Activated CD4-positive, alpha-beta T cell treated with anti-CD3 and anti-CD28 coated beads for 36 hours (primary cell): ENCODE data around the gene TSPAN9. TPM values are rescaled to one million over a fixed set of nuclear protein-coding genes. Genes with fewer than 3 reads are reported as not detected.
A peak's percentile ranks its signal among the peaks of the same experiment; 100 is the strongest.

Source experiments
- ATAC-seq: fragments of 200-7000 bp; cut with Tn5 transposase; one replicate; pipeline ENCODE4 v1.10.0; 2021; ENCODE audit warnings: mild to moderate bottlenecking, moderate library complexity
- CTCF ChIA-PET: fragments of 350-600 bp; sonication (Branson Sonifier 250); formaldehyde crosslinking; loops from one replicate; lab custom pipeline; 2021; ENCODE audit warnings: antibody characterized with exemption; lab: Charles Lee
- POLR2A ChIA-PET: fragments of 350-600 bp; sonication (Branson Sonifier 250); formaldehyde crosslinking; loops from one replicate; lab custom pipeline; 2021; ENCODE audit warnings: antibody characterized with exemption, inconsistent platforms; lab: Charles Lee
- DNase-seq: peaks from one replicate; pipeline ENCODE4 v3.0.0-alpha.2; 2020
- H3K27ac Mint-ChIP-seq: one replicate; pipeline ENCODE4 v1.8.0; 2021; ENCODE audit warnings: mixed read lengths
- H3K27me3 Mint-ChIP-seq: one replicate; pipeline ENCODE4 v1.8.0; 2021; ENCODE audit warnings: mixed read lengths
- H3K36me3 Mint-ChIP-seq: one replicate; pipeline ENCODE4 v1.8.0; 2021; ENCODE audit warnings: low read depth, mixed read lengths
- H3K4me1 Mint-ChIP-seq: one replicate; pipeline ENCODE4 v1.8.0; 2021; ENCODE audit warnings: mixed read lengths
- H3K4me3 Mint-ChIP-seq: one replicate; pipeline ENCODE4 v1.8.0; 2021; ENCODE audit warnings: mild to moderate bottlenecking, moderate library complexity, mixed read lengths
- H3K9me3 Mint-ChIP-seq: one replicate; pipeline ENCODE4 v1.8.0; 2021; ENCODE audit warnings: low read depth, mixed read lengths
- intact Hi-C, 2 experiments: fragments of 100-400 bp; cut with DNase I in 1 of 2; cut with micrococcal nuclease in 1 of 2; formaldehyde crosslinking; loops; one replicate each; pipeline versions ENCODE4 v1.14.2 to v1.15.1; 2022 to 2024; cut with DNase I, micrococcal nuclease
- total RNA-seq, 2 experiments: library from RNA; stranded (reverse); gene quantifications; one replicate each; pipeline ENCODE4 v1.2.3, GENCODE V29; 2021

Gene TSPAN9
- total RNA-seq, 2 experiments from 2014 or later: 0.82 to 1.3 TPM

DNA sequence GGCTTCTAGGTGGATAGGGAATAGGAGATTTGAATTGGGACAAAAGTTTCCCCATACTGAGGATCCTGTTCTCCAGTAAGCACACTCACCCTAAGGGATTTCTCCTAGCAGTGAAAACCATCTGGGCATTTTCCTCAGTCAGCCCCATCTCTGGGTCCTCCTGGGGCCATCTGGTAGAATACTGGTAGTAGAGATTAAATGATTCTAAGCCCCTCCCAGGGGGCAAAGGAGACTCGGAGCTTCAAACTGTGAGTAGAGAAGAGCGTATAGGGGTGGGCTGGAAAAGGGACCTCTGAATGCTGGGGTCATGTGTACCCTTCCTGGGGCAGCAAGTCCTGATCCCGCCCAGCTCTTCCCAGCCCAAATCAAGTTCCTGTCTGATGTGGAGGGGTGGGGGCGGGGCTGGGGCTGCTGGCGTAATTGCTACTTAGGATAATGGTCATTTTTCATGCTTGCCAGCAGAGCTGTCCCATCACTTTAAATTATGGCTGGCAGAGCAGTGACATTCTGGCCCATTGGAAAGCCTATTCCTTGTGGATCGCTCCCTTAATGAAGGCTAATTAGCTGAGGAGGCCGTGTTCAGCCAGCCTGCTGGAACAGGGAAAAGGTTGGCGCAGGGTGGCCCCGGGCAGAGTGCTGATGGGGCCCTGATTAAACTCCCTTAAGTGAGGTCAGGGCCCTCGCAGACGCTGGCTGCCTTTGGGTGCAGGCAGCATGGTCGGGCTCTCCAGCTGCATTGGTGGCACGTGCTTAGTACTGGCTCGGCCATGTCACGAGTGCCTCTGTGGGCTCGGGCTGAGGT is 127.8 kb downstream of the TSPAN9 start:
- Mint-ChIP-seq H3K27ac (no peak overlapping the region), H3K9me3 (no peaks in the 10 kb centered on the region), H3K4me3 (no peak overlapping the region), H3K27me3 (peaks cover 28% of the 10 kb centered on the region), H3K4me1 (peaks cover 5% of the 10 kb centered on the region), H3K36me3 (no peaks in the 10 kb centered on the region)
- ChIA-PET CTCF (interaction anchor here (0.6 to 2.3 kb wide), 3 partner anchors 95 to 622 kb away, joined by 3 to 6 read pairs (median 3); no protein-coding TSS in a partner anchor), POLR2A (no interaction called here)
- DNase-seq: no peak
- intact Hi-C loops: loop anchor here (5.0 kb wide), 2 partner anchors 72 to 133 kb away; no protein-coding TSS in a partner anchor
- no peak for ATAC-seq

DNA sequence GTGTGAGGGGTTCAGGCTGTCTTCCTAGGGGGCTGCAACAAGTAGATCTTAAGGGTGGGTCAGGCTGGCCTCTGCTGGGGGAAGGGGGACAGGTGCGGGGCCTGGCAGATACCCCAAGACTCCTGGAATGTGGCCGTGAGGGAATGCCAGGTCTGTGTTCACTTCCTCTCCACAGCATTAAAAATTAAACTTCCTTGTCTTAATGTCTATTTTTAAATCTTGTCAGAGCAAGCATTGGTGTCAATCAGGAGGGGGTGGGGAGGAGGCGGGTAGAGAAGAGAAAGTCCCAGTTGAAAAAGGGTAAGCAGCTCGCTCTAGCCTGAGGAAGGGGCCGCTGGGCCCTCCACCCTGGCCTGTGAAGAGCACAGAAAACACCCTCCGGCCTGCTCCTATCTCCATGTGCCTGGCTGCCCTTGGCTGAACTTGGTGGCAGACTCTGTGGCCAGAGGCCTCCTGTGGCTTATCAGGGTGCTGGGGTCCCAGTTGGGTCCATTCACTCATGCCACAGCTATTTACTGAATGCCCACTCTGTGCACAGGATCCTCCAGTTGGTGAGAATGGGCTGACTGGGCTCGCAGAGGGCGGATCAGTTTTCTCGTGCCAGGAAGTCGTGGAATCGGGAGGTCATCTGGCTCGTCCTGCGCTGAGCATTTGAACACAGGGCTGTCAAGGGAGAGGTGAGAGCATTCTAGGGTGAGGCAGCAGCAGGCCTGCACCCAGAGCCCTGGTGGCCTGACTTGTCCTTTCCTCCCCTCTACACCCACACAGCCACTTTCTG is 128.8 kb downstream of the TSPAN9 start:
- peaks cover 4% of the 10 kb centered on the region for H3K4me1 Mint-ChIP-seq
- no peaks in the 10 kb centered on the region for H3K9me3 Mint-ChIP-seq
- CTCF ChIA-PET: interaction anchor here (0.7 to 0.9 kb wide), 2 partner anchors 70 to 76 kb away, joined by 3 to 4 read pairs; no protein-coding TSS in a partner anchor
- H3K4me3 Mint-ChIP-seq: no peak overlapping the region
- H3K27me3 Mint-ChIP-seq: peaks cover 27% of the 10 kb centered on the region
- no peak overlapping the region for H3K27ac Mint-ChIP-seq
- H3K36me3 Mint-ChIP-seq: no peaks in the 10 kb centered on the region
- intact Hi-C loops: no loop called here
- no peak for ATAC-seq
- no peak for DNase-seq
- POLR2A ChIA-PET: no interaction called here

DNA sequence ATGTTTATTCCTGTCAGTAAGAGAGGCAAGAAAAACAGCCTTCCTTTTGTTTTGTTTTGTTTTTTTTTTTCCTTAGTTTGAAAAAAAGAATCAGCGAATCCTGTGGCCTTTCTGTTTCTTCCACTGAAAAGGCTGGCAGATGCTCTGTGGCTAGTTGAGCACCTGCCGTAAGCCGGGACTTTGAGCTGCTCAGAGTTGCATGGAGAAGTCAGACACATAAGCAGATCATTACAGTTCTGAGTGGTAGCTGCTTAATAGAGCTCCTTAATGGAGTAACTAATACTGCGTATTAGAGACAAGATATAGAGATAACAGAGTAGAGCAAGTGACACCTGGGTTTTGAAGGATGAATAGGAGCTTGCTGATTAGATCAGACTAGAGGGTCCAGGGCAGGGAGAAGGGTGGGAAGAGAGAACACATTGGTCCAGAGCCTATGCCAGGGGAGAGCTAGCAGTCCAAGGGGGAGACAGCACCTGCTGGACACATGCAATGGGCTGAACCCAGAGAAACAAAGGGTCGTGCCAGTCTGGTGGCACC is 129.4 kb downstream of the TSPAN9 start:
- ChIA-PET CTCF (interaction anchor here (0.7 to 0.9 kb wide), 4 partner anchors 52 to 77 kb away, joined by 3 to 4 read pairs (median 4); no protein-coding TSS in a partner anchor), POLR2A (no interaction called here)
- intact Hi-C loops: no loop called here
- Mint-ChIP-seq H3K27ac (no peak overlapping the region), H3K4me1 (no peaks in the 10 kb centered on the region), H3K36me3 (no peaks in the 10 kb centered on the region), H3K27me3 (peaks cover 20% of the 10 kb centered on the region), H3K9me3 (no peaks in the 10 kb centered on the region), H3K4me3 (no peak overlapping the region)
- ATAC-seq (no peak), DNase-seq (no peak)

- ChIA-PET CTCF (interaction anchor here (0.7 to 1.6 kb wide), 4 partner anchors 52 to 78 kb away, joined by 3 to 8 read pairs (median 4); no protein-coding TSS in a partner anchor), POLR2A (no interaction called here)
- Mint-ChIP-seq H3K9me3 (no peaks in the 10 kb centered on the region), H3K27ac (no peak overlapping the region), H3K4me1 (no peaks in the 10 kb centered on the region), H3K36me3 (no peaks in the 10 kb centered on the region), H3K4me3 (no peak overlapping the region), H3K27me3 (peaks cover 14% of the 10 kb centered on the region)
- DNase-seq: no peak
- intact Hi-C loops: no loop called here
- ATAC-seq: no peak
Measured at GRCh38 chr12:3207175-3207574, 130.0 kb downstream of the TSPAN9 start.

DNA sequence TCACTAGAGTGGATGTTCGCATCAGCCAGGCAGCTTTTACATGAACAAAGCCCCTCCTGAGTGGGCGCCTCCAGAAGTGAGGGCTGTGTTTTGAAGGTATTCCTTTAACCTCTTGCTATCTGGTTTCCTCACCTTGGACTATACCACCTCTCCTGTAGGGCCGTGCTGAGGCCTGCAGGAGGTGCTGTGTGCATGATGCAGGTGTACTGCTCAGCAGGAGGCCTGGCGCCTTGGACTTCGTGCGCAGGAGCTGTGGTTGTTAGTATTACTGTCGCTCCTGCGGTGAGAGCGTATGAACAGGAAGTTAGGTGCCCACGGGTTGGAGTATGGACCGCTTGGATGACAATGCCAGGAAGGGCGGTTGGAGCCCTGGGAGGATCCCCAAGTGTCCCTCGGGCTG is 130.7 kb downstream of the TSPAN9 start:
- ChIA-PET POLR2A (no interaction called here), CTCF (interaction anchor here (1.1 to 1.6 kb wide), 2 partner anchors 17 to 68 kb away, joined by 3 to 8 read pairs; no protein-coding TSS in a partner anchor)
- ATAC-seq: peak; percentile 57
- H3K4me1 Mint-ChIP-seq: no peaks in the 10 kb centered on the region
- intact Hi-C loops: no loop called here
- no peak overlapping the region for H3K27ac Mint-ChIP-seq
- no peaks in the 10 kb centered on the region for H3K9me3 Mint-ChIP-seq
- H3K36me3 Mint-ChIP-seq: no peaks in the 10 kb centered on the region
- H3K4me3 Mint-ChIP-seq: no peak overlapping the region
- peaks cover 8% of the 10 kb centered on the region for H3K27me3 Mint-ChIP-seq
- peak; percentile 38 for DNase-seq

- ChIA-PET CTCF (interaction anchor here (0.6 to 1.0 kb wide), 3 partner anchors 11 to 140 kb away, joined by 3 read pairs; no protein-coding TSS in a partner anchor), POLR2A (no interaction called here)
- ATAC-seq: no peak
- Mint-ChIP-seq H3K4me1 (no peaks in the 10 kb centered on the region), H3K4me3 (no peak overlapping the region), H3K27ac (no peak overlapping the region), H3K27me3 (no peaks in the 10 kb centered on the region), H3K9me3 (no peaks in the 10 kb centered on the region), H3K36me3 (no peaks in the 10 kb centered on the region)
- intact Hi-C loops: no loop called here
- DNase-seq: no peak
Measured at GRCh38 chr12:3213188-3213587, 136.0 kb downstream of the TSPAN9 start.

- H3K9me3 Mint-ChIP-seq: no peaks in the 10 kb centered on the region
- H3K27ac Mint-ChIP-seq: no peak overlapping the region
- intact Hi-C loops: no loop called here
- no peaks in the 10 kb centered on the region for H3K27me3 Mint-ChIP-seq
- ChIA-PET CTCF (interaction anchor here (0.6 to 1.0 kb wide), 3 partner anchors 11 to 140 kb away, joined by 3 read pairs; no protein-coding TSS in a partner anchor), POLR2A (no interaction called here)
- ATAC-seq: no peak
- DNase-seq: no peak
- no peaks in the 10 kb centered on the region for H3K4me1 Mint-ChIP-seq
- H3K36me3 Mint-ChIP-seq: no peaks in the 10 kb centered on the region
- no peak overlapping the region for H3K4me3 Mint-ChIP-seq
Measured at GRCh38 chr12:3213768-3214167, 136.6 kb downstream of the TSPAN9 start.

DNA sequence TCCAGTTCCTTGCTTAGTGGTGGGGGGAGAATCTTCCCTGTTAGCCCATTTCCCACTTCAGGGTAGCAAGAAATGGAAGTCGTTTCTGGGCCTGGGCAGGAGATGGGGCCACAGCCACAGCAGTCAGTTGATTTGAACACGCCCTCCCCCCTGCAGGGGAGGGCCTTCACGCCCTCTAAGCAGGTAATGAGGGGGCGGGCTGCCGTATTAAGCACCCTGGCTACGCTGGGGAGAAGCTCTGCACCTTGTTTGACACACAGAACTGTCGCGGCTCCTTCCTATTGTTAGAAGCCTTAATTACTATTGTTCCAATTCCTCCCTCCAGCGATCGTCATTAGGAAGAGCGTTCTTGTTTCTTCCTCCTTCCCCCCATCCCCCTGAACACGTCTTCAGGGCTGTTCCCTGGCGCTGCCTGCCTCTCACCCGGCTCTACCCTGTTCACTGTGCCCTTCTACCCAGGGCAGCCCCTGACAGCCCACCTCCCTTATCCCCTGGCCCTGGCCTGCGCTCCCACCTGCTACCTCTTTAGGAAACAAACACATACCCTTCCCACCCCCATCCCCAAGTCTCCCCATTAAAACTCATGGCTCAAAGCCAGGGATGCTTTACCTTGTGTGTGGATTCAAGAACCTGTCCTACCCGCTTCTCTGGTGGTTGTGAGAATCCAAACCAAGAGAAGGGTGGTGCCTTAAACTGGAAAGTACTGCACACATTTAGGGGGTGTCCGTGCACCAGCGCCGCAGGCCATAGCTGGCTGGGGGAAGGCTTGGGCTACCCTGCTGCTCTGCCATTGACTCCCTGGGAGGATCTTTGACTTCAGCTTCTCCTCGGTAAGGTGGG is 137.6 kb downstream of the TSPAN9 start:
- intact Hi-C loops: no loop called here
- H3K4me1 Mint-ChIP-seq: no peaks in the 10 kb centered on the region
- H3K9me3 Mint-ChIP-seq: no peaks in the 10 kb centered on the region
- ATAC-seq (no peak), DNase-seq (no peak)
- H3K27ac Mint-ChIP-seq: no peak overlapping the region
- H3K4me3 Mint-ChIP-seq: no peak overlapping the region
- H3K36me3 Mint-ChIP-seq: no peaks in the 10 kb centered on the region
- no peaks in the 10 kb centered on the region for H3K27me3 Mint-ChIP-seq
- CTCF ChIA-PET: interaction anchor here (0.7 to 0.8 kb wide), 2 partner anchors 9 to 100 kb away, joined by 3 read pairs; no protein-coding TSS in a partner anchor
- POLR2A ChIA-PET: no interaction called here

- no peak overlapping the region for H3K27ac Mint-ChIP-seq
- CTCF ChIA-PET: interaction anchor here (0.8 kb wide), 1 partner anchor 8 kb away, joined by 3 read pairs; no protein-coding TSS in a partner anchor
- H3K9me3 Mint-ChIP-seq: no peaks in the 10 kb centered on the region
- no peaks in the 10 kb centered on the region for H3K4me1 Mint-ChIP-seq
- no peak for DNase-seq
- no peaks in the 10 kb centered on the region for H3K27me3 Mint-ChIP-seq
- H3K4me3 Mint-ChIP-seq: no peak overlapping the region
- H3K36me3 Mint-ChIP-seq: no peaks in the 10 kb centered on the region
- POLR2A ChIA-PET: no interaction called here
- no peak for ATAC-seq
- intact Hi-C loops: no loop called here
Measured at GRCh38 chr12:3215410-3215975, 138.3 kb downstream of the TSPAN9 start.

GRCh38 chr12:3216097-3216496 is 138.9 kb downstream of the TSPAN9 start:
- DNase-seq (no peak), ATAC-seq (no peak)
- no peaks in the 10 kb centered on the region for H3K4me1 Mint-ChIP-seq
- no peak overlapping the region for H3K4me3 Mint-ChIP-seq
- H3K36me3 Mint-ChIP-seq: no peaks in the 10 kb centered on the region
- CTCF ChIA-PET: no interaction called here
- POLR2A ChIA-PET: no interaction called here
- H3K27ac Mint-ChIP-seq: no peak overlapping the region
- no peaks in the 10 kb centered on the region for H3K27me3 Mint-ChIP-seq
- intact Hi-C loops: no loop called here
- no peaks in the 10 kb centered on the region for H3K9me3 Mint-ChIP-seq
